ENCODE data around the gene IMMP1L. TPM values are rescaled to one million over a fixed set of nuclear protein-coding genes. Genes with fewer than 3 reads are reported as not detected.

Gene IMMP1L
- total and polyA plus RNA-seq, 2 donors (not counting 1 experiment from before 2014, with no cell fraction given): 14.3 to 16.5 TPM

- H3K27ac Mint-ChIP-seq: no peak overlapping the region
Observed at GRCh38 chr11:31422703-31423102, 86.7 kb downstream of the IMMP1L start.

DNA sequence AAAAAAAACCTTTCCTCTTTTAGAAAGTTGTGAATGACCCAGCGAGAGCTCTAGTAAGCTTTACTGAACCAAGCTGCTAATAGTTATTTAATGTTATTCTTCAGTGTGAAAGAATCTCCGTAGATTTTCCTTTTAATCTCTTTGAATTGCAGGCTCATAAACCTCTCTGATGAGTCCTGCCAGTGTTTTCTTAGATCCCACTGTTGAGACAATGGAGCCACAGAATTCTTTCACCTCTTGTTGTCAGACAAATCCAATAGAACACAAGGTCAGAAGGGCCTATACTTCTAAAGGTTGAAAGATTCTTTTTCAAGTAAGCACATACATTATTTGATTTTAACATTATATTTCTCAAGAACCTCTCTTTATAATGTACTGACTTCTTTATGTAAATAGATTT is 87.6 kb downstream of the IMMP1L start:
- ChIA-PET CTCF (no interaction called here), POLR2A (no interaction called here)
- no peak overlapping the region for H3K27ac Mint-ChIP-seq
- WGBS (ENCODE audit: insufficient coverage): no CpG with 5 or more reads among the region's 2 CpGs
- Histone ChIP-seq H3K9ac (ENCODE audit: low read length) (no peak overlapping the region), H3K27ac (ENCODE audit: low read length in 2 of 2) (no peak overlapping the region), H3K4me3 (ENCODE audit: control extremely low read depth in 1 of 5, extremely low read depth in 1 of 5, insufficient read depth in 1 of 5, low read depth in 2 of 5, low read length in 4 of 5) (no peak overlapping the region), H3K79me2 (ENCODE audit: control insufficient read depth, insufficient read depth, low read length) (no peaks in the 10 kb centered on the region), H3K36me3 (replicated peaks in 1 of 2; ENCODE audit: control extremely low read depth in 1 of 2, control insufficient read depth in 1 of 2, extremely low read depth in 1 of 2, insufficient read depth in 2 of 2, low read length in 1 of 2) (no peaks in the 10 kb centered on the region), H3K4me2 (replicated peaks; ENCODE audit: low read depth, low read length, poor library complexity, severe bottlenecking) (no peak overlapping the region), H3K9me3 (ENCODE audit: control extremely low read depth in 1 of 3, control insufficient read depth in 2 of 3, insufficient read depth in 1 of 3, low read length in 2 of 3) (no peaks in the 10 kb centered on the region), H4K20me1 (ENCODE audit: control insufficient read depth, insufficient read depth, low read length, poor library complexity, severe bottlenecking) (no peaks in the 10 kb centered on the region), H3K27me3 (replicated peaks in 1 of 4; ENCODE audit: control extremely low read depth in 1 of 4, control insufficient read depth in 3 of 4, insufficient read depth in 4 of 4, low read length in 3 of 4) (no peaks in the 10 kb centered on the region), H2AFZ (ENCODE audit: insufficient read depth, low read depth, low read length, poor library complexity, severe bottlenecking) (no peak overlapping the region), H3K4me1 (ENCODE audit: control insufficient read depth in 2 of 2, insufficient read depth in 2 of 2, low read length in 2 of 2) (no peaks in the 10 kb centered on the region)
- H3K4me3 Mint-ChIP-seq: no peak overlapping the region
- ATAC-seq (ENCODE audit: low read depth): no peak
- H3K9me3 Mint-ChIP-seq (ENCODE audit: insufficient read depth): no peaks in the 10 kb centered on the region
- no peaks in the 10 kb centered on the region for H3K4me1 Mint-ChIP-seq
- TF ChIP-seq EZH2 (IDR thresholded peaks at IDR 0.05; ENCODE audit: borderline replicate concordance, insufficient read depth, low read depth, low read length, poor library complexity, severe bottlenecking): no peak
- TF ChIP-seq CTCF (IDR thresholded peaks at IDR 0.05): no peak
- H3K27me3 Mint-ChIP-seq: no peaks in the 10 kb centered on the region
- intact Hi-C loops (cut with micrococcal nuclease): no loop called here
- DNase-seq: no peak

More at GRCh38 chr11:31422703-31423102, 86.7 kb downstream of the IMMP1L start:
- Histone ChIP-seq H3K4me2 (replicated peaks; ENCODE audit: low read depth, low read length, poor library complexity, severe bottlenecking) (no peak overlapping the region), H3K79me2 (ENCODE audit: control insufficient read depth, insufficient read depth, low read length) (no peaks in the 10 kb centered on the region), H3K27ac (ENCODE audit: low read length in 2 of 2) (no peak overlapping the region), H4K20me1 (ENCODE audit: control insufficient read depth, insufficient read depth, low read length, poor library complexity, severe bottlenecking) (no peaks in the 10 kb centered on the region), H3K27me3 (replicated peaks in 1 of 4; ENCODE audit: control extremely low read depth in 1 of 4, control insufficient read depth in 3 of 4, insufficient read depth in 4 of 4, low read length in 3 of 4) (no peaks in the 10 kb centered on the region), H2AFZ (ENCODE audit: insufficient read depth, low read depth, low read length, poor library complexity, severe bottlenecking) (no peak overlapping the region), H3K4me1 (ENCODE audit: control insufficient read depth in 2 of 2, insufficient read depth in 2 of 2, low read length in 2 of 2) (no peaks in the 10 kb centered on the region), H3K4me3 (ENCODE audit: control extremely low read depth in 1 of 5, extremely low read depth in 1 of 5, insufficient read depth in 1 of 5, low read depth in 2 of 5, low read length in 4 of 5) (no peak overlapping the region), H3K36me3 (replicated peaks in 1 of 2; ENCODE audit: control extremely low read depth in 1 of 2, control insufficient read depth in 1 of 2, extremely low read depth in 1 of 2, insufficient read depth in 2 of 2, low read length in 1 of 2) (no peaks in the 10 kb centered on the region), H3K9me3 (ENCODE audit: control extremely low read depth in 1 of 3, control insufficient read depth in 2 of 3, insufficient read depth in 1 of 3, low read length in 2 of 3) (no peaks in the 10 kb centered on the region), H3K9ac (ENCODE audit: low read length) (no peak overlapping the region)
- 100% methylated on average over 1 of the region's 1 CpG for WGBS (ENCODE audit: insufficient coverage)
- POLR2A ChIA-PET: no interaction called here
- no peak for DNase-seq
- H3K27me3 Mint-ChIP-seq: no peaks in the 10 kb centered on the region
- intact Hi-C loops (cut with micrococcal nuclease): no loop called here
- no peaks in the 10 kb centered on the region for H3K4me1 Mint-ChIP-seq
- H3K9me3 Mint-ChIP-seq (ENCODE audit: insufficient read depth): no peaks in the 10 kb centered on the region
- CTCF ChIA-PET: no interaction called here
- no peak for ATAC-seq (ENCODE audit: low read depth)
- no peak overlapping the region for H3K4me3 Mint-ChIP-seq
- TF ChIP-seq CTCF (IDR thresholded peaks at IDR 0.05) (no peak), EZH2 (IDR thresholded peaks at IDR 0.05; ENCODE audit: borderline replicate concordance, insufficient read depth, low read depth, low read length, poor library complexity, severe bottlenecking) (no peak)

All from B cell (primary cell).